GM10248 (cell line): ENCODE results near the gene GRAPL.
"Not testable (repeated sequence)": the region's sequence is repeated elsewhere in the genome, so short reads cannot be mapped to it uniquely, and the experiment has no call there.

ENCODE experiments used
- CTCF ChIA-PET: fragments of 300-600 bp; sonication (Branson Sonifier 250); formaldehyde crosslinking; extraction: SDS; loops from one replicate; lab custom pipeline; 2021; ENCODE audit warnings: antibody characterized with exemption; lab: Yijun Ruan, JAX
- POLR2A ChIA-PET: fragments of 350-650 bp; sonication (Branson Sonifier 250); formaldehyde crosslinking; extraction: SDS; loops from one replicate; lab custom pipeline; 2020; ENCODE audit warnings: antibody characterized with exemption; lab: Yijun Ruan, JAX
- DNase-seq: peaks from one replicate; pipeline ENCODE4 v3.0.0; 2012; ENCODE audit errors: extremely low spot score

The GRAPL gene

GRCh38 chr17:19131108-19131507 lies 3.7 kb downstream of the GRAPL start:
- POLR2A ChIA-PET = not testable (repeated sequence)

GRCh38 chr17:19131772-19132171 lies 4.4 kb downstream of the GRAPL start:
- POLR2A ChIA-PET, CTCF ChIA-PET: not testable (repeated sequence)

More at GRCh38 chr17:19131108-19131507, 3.7 kb downstream of the GRAPL start:
- DNase-seq, CTCF ChIA-PET: not testable (repeated sequence)

GRCh38 chr17:19133793-19134192 lies 6.4 kb downstream of the GRAPL start:
- CTCF ChIA-PET, DNase-seq: not testable (repeated sequence)

More at GRCh38 chr17:19131772-19132171, 4.4 kb downstream of the GRAPL start:
- DNase-seq = not testable (repeated sequence)

GRCh38 chr17:19135391-19135790 lies 8.0 kb downstream of the GRAPL start:
- POLR2A ChIA-PET, CTCF ChIA-PET, DNase-seq: not testable (repeated sequence)

More at GRCh38 chr17:19133793-19134192, 6.4 kb downstream of the GRAPL start:
- POLR2A ChIA-PET = not testable (repeated sequence)

- CTCF ChIA-PET, POLR2A ChIA-PET, DNase-seq: not testable (repeated sequence)
Observed at GRCh38 chr17:19136138-19136537, 8.7 kb downstream of the GRAPL start.

GRCh38 chr17:19136605-19137004 lies 9.2 kb downstream of the GRAPL start:
- DNase-seq, POLR2A ChIA-PET: not testable (repeated sequence)

GRCh38 chr17:19137959-19138358 lies 10.6 kb downstream of the GRAPL start:
- DNase-seq, CTCF ChIA-PET, POLR2A ChIA-PET: not testable (repeated sequence)

More at GRCh38 chr17:19136605-19137004, 9.2 kb downstream of the GRAPL start:
- CTCF ChIA-PET = not testable (repeated sequence)

GRCh38 chr17:19141366-19142155 lies 14.2 kb downstream of the GRAPL start:
- DNase-seq, POLR2A ChIA-PET, CTCF ChIA-PET: not testable (repeated sequence)

- POLR2A ChIA-PET, DNase-seq, CTCF ChIA-PET: not testable (repeated sequence)
Observed at GRCh38 chr17:19142419-19142818, 15.0 kb downstream of the GRAPL start.

GRCh38 chr17:19143097-19143777 lies 15.8 kb downstream of the GRAPL start:
- CTCF ChIA-PET, DNase-seq, POLR2A ChIA-PET: not testable (repeated sequence)

- POLR2A ChIA-PET, DNase-seq: not testable (repeated sequence)
Observed at GRCh38 chr17:19144373-19144772, 17.0 kb downstream of the GRAPL start.

GRCh38 chr17:19145471-19145870 lies 18.1 kb downstream of the GRAPL start:
- CTCF ChIA-PET, POLR2A ChIA-PET, DNase-seq: not testable (repeated sequence)

More at GRCh38 chr17:19144373-19144772, 17.0 kb downstream of the GRAPL start:
- CTCF ChIA-PET = not testable (repeated sequence)

GRCh38 chr17:19150678-19151615 lies 23.6 kb downstream of the GRAPL start:
- CTCF ChIA-PET, POLR2A ChIA-PET, DNase-seq: not testable (repeated sequence)

GRCh38 chr17:19157628-19158027 lies 30.2 kb downstream of the GRAPL start:
- CTCF ChIA-PET, POLR2A ChIA-PET: not testable (repeated sequence)

GRCh38 chr17:19158478-19158877 lies 31.1 kb downstream of the GRAPL start:
- DNase-seq, POLR2A ChIA-PET, CTCF ChIA-PET: not testable (repeated sequence)

More at GRCh38 chr17:19157628-19158027, 30.2 kb downstream of the GRAPL start:
- DNase-seq = not testable (repeated sequence)

GRCh38 chr17:19158938-19159337 lies 31.5 kb downstream of the GRAPL start:
- POLR2A ChIA-PET, CTCF ChIA-PET, DNase-seq: not testable (repeated sequence)

- POLR2A ChIA-PET, DNase-seq, CTCF ChIA-PET: not testable (repeated sequence)
Observed at GRCh38 chr17:19161308-19162107, 34.1 kb downstream of the GRAPL start.
